MM.1S (cell line): Measurements from ENCODE around the gene AGPAT2.

Experiments used
- DNase-seq: peaks from one replicate; pipeline ENCODE4 v3.0.0-alpha.2; 2015
- H2AFZ ChIP-seq: fragments of 300-600 bp; sonication (generic); 2 replicates; pipeline ENCODE4 v1.6.0; 2016; ENCODE audit warnings: antibody characterized with exemption, low read length
- H3F3A ChIP-seq: fragments of 300-600 bp; sonication (generic); 2 replicates; pipeline ENCODE4 v1.6.1; 2016; ENCODE audit warnings: mild to moderate bottlenecking, antibody characterized with exemption, low read length, moderate library complexity, mixed read lengths; ENCODE audit not compliant: insufficient read depth
- H3K27ac ChIP-seq: fragments of 300-600 bp; sonication (generic); 2 replicates; pipeline ENCODE4 v1.5.1; 2016; ENCODE audit warnings: mild to moderate bottlenecking, low read length
- H3K27me3 ChIP-seq: fragments of 300-600 bp; sonication (generic); replicated peaks from 2 replicates; pipeline ENCODE4 v1.6.0; 2016; ENCODE audit warnings: low read length; ENCODE audit not compliant: insufficient read depth
- H3K36me3 ChIP-seq: fragments of 300-600 bp; sonication (generic); replicated peaks from 2 replicates; pipeline ENCODE4 v1.6.1; 2016; ENCODE audit warnings: mild to moderate bottlenecking, low read length, mixed read lengths; ENCODE audit not compliant: insufficient read depth
- H3K4me1 ChIP-seq: fragments of 300-600 bp; sonication (generic); 2 replicates; pipeline ENCODE4 v1.6.1; 2016; ENCODE audit warnings: low read length, mixed read lengths
- H3K4me2 ChIP-seq: fragments of 300-600 bp; sonication (generic); 2 replicates; pipeline ENCODE4 v1.6.0; 2016; ENCODE audit warnings: low read depth, low read length
- H3K4me3 ChIP-seq: fragments of 300-600 bp; sonication (generic); 2 replicates; pipeline ENCODE4 v1.5.1; 2016; ENCODE audit warnings: low read length, mixed read lengths
- H3K79me2 ChIP-seq: fragments of 300-600 bp; sonication (generic); 2 replicates; pipeline ENCODE4 v1.6.1; 2016; ENCODE audit warnings: mixed run types, low read length, mixed read lengths
- H3K9ac ChIP-seq: fragments of 300-600 bp; sonication (generic); 2 replicates; pipeline ENCODE4 v1.6.1; 2016; ENCODE audit warnings: low read length, mixed read lengths
- H3K9me2 ChIP-seq: fragments of 300-600 bp; sonication (generic); replicated peaks from 2 replicates; pipeline ENCODE4 v1.6.1; 2016; ENCODE audit warnings: mild to moderate bottlenecking, low read length, mixed read lengths; ENCODE audit not compliant: insufficient read depth
- H3K9me3 ChIP-seq: fragments of 300-600 bp; sonication (generic); replicated peaks from 2 replicates; pipeline ENCODE4 v1.6.1; 2016; ENCODE audit warnings: mild to moderate bottlenecking, low read length, mixed read lengths; ENCODE audit not compliant: insufficient read depth
- H4K20me1 ChIP-seq: fragments of 300-600 bp; sonication (generic); 2 replicates; pipeline ENCODE4 v1.6.1; 2016; ENCODE audit warnings: mild to moderate bottlenecking, low read length, moderate library complexity, mixed read lengths; ENCODE audit not compliant: insufficient read depth
- EZH2 ChIP-seq: fragments of 300-600 bp; sonication (generic); optimal IDR thresholded peaks from 2 replicates; pipeline ENCODE3; 2017; ENCODE audit warnings: low read depth, mild to moderate bottlenecking, antibody characterized with exemption, low read length, mixed read lengths
- EZH2phosphoT487 ChIP-seq: fragments of 300-600 bp; sonication (generic); IDR thresholded peaks from 2 replicates; pipeline ENCODE4 v1.6.1; 2018; ENCODE audit warnings: antibody characterized with exemption, low read length
- TF ChIP-seq, protein P1 (sequence below): fragments of 300-600 bp; sonication (generic); IDR thresholded peaks from 2 replicates; pipeline ENCODE4 v1.5.1; 2016; ENCODE audit warnings: antibody characterized with exemption, low read length, mixed read lengths

The AGPAT2 gene

GRCh38 chr9:136650648-136651047, 36.6 kb downstream of the AGPAT2 start:
- H3K36me3 ChIP-seq = no peaks in the 10 kb centered on the region
- DNase-seq = no peak
- H4K20me1 ChIP-seq = no peaks in the 10 kb centered on the region
- peaks cover 92% of the 10 kb centered on the region for H3K27me3 ChIP-seq
- H3K9ac ChIP-seq = no peak overlapping the region
- TF ChIP-seq, protein P1, sequence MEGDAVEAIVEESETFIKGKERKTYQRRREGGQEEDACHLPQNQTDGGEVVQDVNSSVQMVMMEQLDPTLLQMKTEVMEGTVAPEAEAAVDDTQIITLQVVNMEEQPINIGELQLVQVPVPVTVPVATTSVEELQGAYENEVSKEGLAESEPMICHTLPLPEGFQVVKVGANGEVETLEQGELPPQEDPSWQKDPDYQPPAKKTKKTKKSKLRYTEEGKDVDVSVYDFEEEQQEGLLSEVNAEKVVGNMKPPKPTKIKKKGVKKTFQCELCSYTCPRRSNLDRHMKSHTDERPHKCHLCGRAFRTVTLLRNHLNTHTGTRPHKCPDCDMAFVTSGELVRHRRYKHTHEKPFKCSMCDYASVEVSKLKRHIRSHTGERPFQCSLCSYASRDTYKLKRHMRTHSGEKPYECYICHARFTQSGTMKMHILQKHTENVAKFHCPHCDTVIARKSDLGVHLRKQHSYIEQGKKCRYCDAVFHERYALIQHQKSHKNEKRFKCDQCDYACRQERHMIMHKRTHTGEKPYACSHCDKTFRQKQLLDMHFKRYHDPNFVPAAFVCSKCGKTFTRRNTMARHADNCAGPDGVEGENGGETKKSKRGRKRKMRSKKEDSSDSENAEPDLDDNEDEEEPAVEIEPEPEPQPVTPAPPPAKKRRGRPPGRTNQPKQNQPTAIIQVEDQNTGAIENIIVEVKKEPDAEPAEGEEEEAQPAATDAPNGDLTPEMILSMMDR = no peak
- no peak for TF ChIP-seq EZH2
- TF ChIP-seq EZH2phosphoT487 = no peak
- H3K4me2 ChIP-seq = no peak overlapping the region
- H3K27ac ChIP-seq = no peak overlapping the region
- no peaks in the 10 kb centered on the region for H3F3A ChIP-seq
- no peaks in the 10 kb centered on the region for H3K9me2 ChIP-seq
- H3K4me1 ChIP-seq = no peaks in the 10 kb centered on the region
- H3K4me3 ChIP-seq = no peak overlapping the region
- no peaks in the 10 kb centered on the region for H3K79me2 ChIP-seq
- H3K9me3 ChIP-seq = no peaks in the 10 kb centered on the region
- no peak overlapping the region for H2AFZ ChIP-seq

- H3F3A ChIP-seq = no peaks in the 10 kb centered on the region
- no peak overlapping the region for H3K4me2 ChIP-seq
- no peak overlapping the region for H2AFZ ChIP-seq
- H3K9ac ChIP-seq = no peak overlapping the region
- H3K36me3 ChIP-seq = no peaks in the 10 kb centered on the region
- TF ChIP-seq, protein P1 = no peak
- no peak for TF ChIP-seq EZH2phosphoT487
- no peak for TF ChIP-seq EZH2
- peaks cover 92% of the 10 kb centered on the region for H3K27me3 ChIP-seq
- no peaks in the 10 kb centered on the region for H3K79me2 ChIP-seq
- no peaks in the 10 kb centered on the region for H4K20me1 ChIP-seq
- H3K9me3 ChIP-seq = no peaks in the 10 kb centered on the region
- H3K27ac ChIP-seq = no peak overlapping the region
- H3K4me3 ChIP-seq = no peak overlapping the region
- no peaks in the 10 kb centered on the region for H3K4me1 ChIP-seq
- DNase-seq = no peak
- H3K9me2 ChIP-seq = no peaks in the 10 kb centered on the region
These were observed 37.2 kb downstream of the AGPAT2 start for GRCh38 chr9:136650021-136650420.

GRCh38 chr9:136648751-136649150, 38.5 kb downstream of the AGPAT2 start:
- Histone ChIP-seq H3K27me3 (peaks cover 94% of the 10 kb centered on the region), H3K4me2 (no peak overlapping the region), H3K79me2 (no peaks in the 10 kb centered on the region), H3K9me3 (no peaks in the 10 kb centered on the region), H3K27ac (no peak overlapping the region), H3K9me2 (no peaks in the 10 kb centered on the region), H3K4me3 (no peak overlapping the region), H2AFZ (no peak overlapping the region), H3K4me1 (no peaks in the 10 kb centered on the region), H3K36me3 (no peaks in the 10 kb centered on the region), H3F3A (no peaks in the 10 kb centered on the region), H3K9ac (no peak overlapping the region), H4K20me1 (no peaks in the 10 kb centered on the region)
- DNase-seq = no peak
- TF ChIP-seq, protein P1 = no peak
- TF ChIP-seq EZH2 (no peak), EZH2phosphoT487 (no peak)
